CD14-positive monocyte (primary cell): ENCODE results near the gene CACHD1. TPM values are rescaled to one million over a fixed set of nuclear protein-coding genes. Genes with fewer than 3 reads are reported as not detected.

ENCODE experiments used
- DNase-seq, 3 donors: peaks; one replicate each; pipeline ENCODE4 v3.0.0-alpha.2; 2011 to 2022
- H2AFZ ChIP-seq: 2 replicates; pipeline ENCODE4 v1.6.0; 2012; ENCODE audit warnings: mild to moderate bottlenecking, low read depth, low read length, inconsistent platforms; ENCODE audit not compliant: insufficient read depth, poor library complexity, severe bottlenecking
- H3K27ac ChIP-seq, 2 donors: 1 replicate in 1 of 2; 2 replicates in 1 of 2; pipeline ENCODE4 v1.5.1; 2012 to 2013; ENCODE audit warnings: low read length in 2 of 2, control low read depth in 1 of 2, inconsistent platforms in 1 of 2, low read depth in 1 of 2, mild to moderate bottlenecking in 1 of 2
- H3K27me3 ChIP-seq, 2 donors: one replicate each; pipeline versions ENCODE4 v1.6.0 to v1.6.1; 2011 to 2013; ENCODE audit warnings: low read length in 2 of 2; ENCODE audit not compliant: control insufficient read depth in 2 of 2, insufficient read depth in 2 of 2
- H3K36me3 ChIP-seq, 2 donors: replicated peaks in 1 of 2; 1 replicate in 1 of 2; 2 replicates in 1 of 2; pipeline versions ENCODE4 v1.5.1 to v1.6.1; 2012 to 2013; ENCODE audit warnings: low read length in 2 of 2, control low read depth in 1 of 2, inconsistent platforms in 1 of 2, mild to moderate bottlenecking in 1 of 2; ENCODE audit not compliant: insufficient read depth in 2 of 2, control insufficient read depth in 1 of 2
- H3K4me1 ChIP-seq, 2 donors: 1 replicate in 1 of 2; 2 replicates in 1 of 2; pipeline versions ENCODE4 v1.5.1 to v1.6.1; 2012 to 2013; ENCODE audit warnings: low read length in 2 of 2, control low read depth in 1 of 2, inconsistent platforms in 1 of 2, mild to moderate bottlenecking in 1 of 2, moderate library complexity in 1 of 2; ENCODE audit not compliant: insufficient read depth in 2 of 2, control insufficient read depth in 1 of 2
- H3K4me2 ChIP-seq: replicated peaks from 2 replicates; pipeline ENCODE3; 2012; ENCODE audit warnings: low read length, moderate library complexity, mild to moderate bottlenecking; ENCODE audit not compliant: poor library complexity, severe bottlenecking; ENCODE audit errors: extremely low read depth
- H3K4me3 ChIP-seq, 3 experiments: fragments of 200-600 bp in 1 of 3; sonication (generic) in 1 of 3; replicated peaks in 1 of 3; 1 replicate in 2 of 3; 2 replicates in 1 of 3; pipeline ENCODE4 v1.5.1; 2011 to 2013; ENCODE audit warnings: low read length in 3 of 3, mild to moderate bottlenecking in 3 of 3, control low read depth in 2 of 3, low read depth in 2 of 3, inconsistent platforms in 1 of 3, moderate library complexity in 1 of 3
- H3K79me2 ChIP-seq: 2 replicates; pipeline ENCODE4 v1.6.0; 2012; ENCODE audit warnings: mild to moderate bottlenecking, control low read depth, inconsistent platforms, low read length, moderate library complexity; ENCODE audit not compliant: insufficient read depth
- H3K9ac ChIP-seq: 2 replicates; pipeline ENCODE4 v1.6.0; 2017; ENCODE audit warnings: low read length, mild to moderate bottlenecking; ENCODE audit not compliant: insufficient read depth, poor library complexity, severe bottlenecking
- H3K9me3 ChIP-seq, 2 donors: replicated peaks in 1 of 2; 1 replicate in 1 of 2; 2 replicates in 1 of 2; pipeline versions ENCODE4 v1.5.1 to v1.6.1; 2012 to 2013; ENCODE audit warnings: low read length in 2 of 2, control low read depth in 1 of 2; ENCODE audit not compliant: control insufficient read depth in 1 of 2, insufficient read depth in 1 of 2
- H4K20me1 ChIP-seq: 2 replicates; pipeline ENCODE4 v1.6.0; 2012; ENCODE audit warnings: mild to moderate bottlenecking, low read length, control low read depth, moderate library complexity; ENCODE audit not compliant: insufficient read depth
- H3K27ac Mint-ChIP-seq, 7 donors: one replicate each; pipeline ENCODE4 v1.8.0; 2020; ENCODE audit warnings: mild to moderate bottlenecking in 7 of 7, mixed read lengths in 7 of 7, moderate library complexity in 6 of 7, inconsistent platforms in 2 of 7
- H3K27me3 Mint-ChIP-seq, 3 donors: one replicate each; pipeline ENCODE4 v1.8.0; 2021 to 2022; ENCODE audit warnings: low read depth in 3 of 3, mild to moderate bottlenecking in 3 of 3, mixed read lengths in 3 of 3, moderate library complexity in 3 of 3, inconsistent platforms in 1 of 3
- H3K36me3 Mint-ChIP-seq, 2 donors: one replicate each; pipeline ENCODE4 v1.8.0; 2020; ENCODE audit warnings: mixed read lengths in 2 of 2, inconsistent platforms in 1 of 2, mild to moderate bottlenecking in 1 of 2
- H3K4me1 Mint-ChIP-seq: one replicate; pipeline ENCODE4 v1.8.0; 2020; ENCODE audit warnings: mild to moderate bottlenecking, mixed read lengths
- H3K4me3 Mint-ChIP-seq, 2 donors: one replicate each; pipeline ENCODE4 v1.8.0; 2020; ENCODE audit warnings: mild to moderate bottlenecking in 2 of 2, mixed read lengths in 2 of 2, moderate library complexity in 1 of 2
- H3K9me3 Mint-ChIP-seq, 7 donors: one replicate each; pipeline ENCODE4 v1.8.0; 2020 to 2022; ENCODE audit warnings: mixed read lengths in 7 of 7, mild to moderate bottlenecking in 6 of 7, moderate library complexity in 6 of 7, inconsistent platforms in 2 of 7
- CTCF ChIP-seq: fragments of 200-600 bp; IDR thresholded peaks from one replicate; pipeline ENCODE4 v1.8.0; 2022; ENCODE audit warnings: antibody characterized with exemption, mild to moderate bottlenecking
- WGBS: methylation state at CpG from one replicate; pipeline ENCODE4 v1.1.5; 2013; ENCODE audit warnings: missing lambda C conversion rate; ENCODE audit not compliant: insufficient coverage; 5-methylcytosine and 5-hydroxymethylcytosine counted together
- intact Hi-C, 2 donors: fragments of 100-400 bp; cut with micrococcal nuclease; formaldehyde crosslinking; loops; one replicate each; pipeline versions ENCODE4 v1.15.0 to v1.15.1; 2023
- polyA plus RNA-seq, 3 donors: library from polyadenylated mRNA; depleted of rRNA in 1 of 3; unstranded in 2 of 3; stranded (reverse) in 1 of 3; fragments of 300-500 nt in 2 of 3; fragments of >200 nt in 1 of 3; fragmentation: Illumina TruSeq in 2 of 3; gene quantifications; 1 replicate in 2 of 3; 2 replicates in 1 of 3; pipeline ENCODE4 v1.2.3, GENCODE V29; 2012 to 2021

Gene CACHD1
- polyA plus RNA-seq, 3 donors = 0.12 TPM; not detected in 2

- H3K79me2 ChIP-seq = no peaks in the 10 kb centered on the region
- H3K27me3 Mint-ChIP-seq = peaks cover 0 to 3% (median 0%) of the 10 kb centered on the region in 3 donors
- WGBS = no CpG with 5 or more reads among the region's 1 CpG
- H3K9me3 Mint-ChIP-seq = peaks cover 0 to 2% (median 0%) of the 10 kb centered on the region in 7 donors
- no peak overlapping the region for H3K4me3 ChIP-seq
- H4K20me1 ChIP-seq = no peaks in the 10 kb centered on the region
- intact Hi-C loops = no loop called here
- H3K9ac ChIP-seq = no peak overlapping the region
- H3K4me2 ChIP-seq = no peak overlapping the region
- no peaks in the 10 kb centered on the region for H3K36me3 ChIP-seq
- H3K27ac Mint-ChIP-seq = no peak overlapping the region
- no peak overlapping the region for H3K27ac ChIP-seq
- H3K4me1 Mint-ChIP-seq = no peaks in the 10 kb centered on the region
- H3K4me1 ChIP-seq = no peaks in the 10 kb centered on the region
- H3K27me3 ChIP-seq = no peaks in the 10 kb centered on the region
- no peaks in the 10 kb centered on the region for H3K9me3 ChIP-seq
- no peak for DNase-seq
- H3K36me3 Mint-ChIP-seq = no peaks in the 10 kb centered on the region
- no peak overlapping the region for H3K4me3 Mint-ChIP-seq
- H2AFZ ChIP-seq = no peak overlapping the region
- no peak for TF ChIP-seq CTCF
These were observed 18.5 kb upstream of the CACHD1 start for GRCh38 chr1:64451440-64451839.

GRCh38 chr1:64453688-64454087 is 16.2 kb upstream of the CACHD1 start:
- Histone ChIP-seq H3K9me3 (no peaks in the 10 kb centered on the region), H4K20me1 (no peaks in the 10 kb centered on the region), H3K4me2 (no peak overlapping the region), H3K27me3 (no peaks in the 10 kb centered on the region), H3K27ac (no peak overlapping the region), H3K9ac (no peak overlapping the region), H3K79me2 (no peaks in the 10 kb centered on the region), H3K4me1 (no peaks in the 10 kb centered on the region), H3K36me3 (no peaks in the 10 kb centered on the region), H2AFZ (no peak overlapping the region), H3K4me3 (no peak overlapping the region)
- TF ChIP-seq CTCF = no peak
- no peak overlapping the region for H3K27ac Mint-ChIP-seq
- H3K36me3 Mint-ChIP-seq = no peaks in the 10 kb centered on the region
- intact Hi-C loops = no loop called here
- no peak overlapping the region for H3K4me3 Mint-ChIP-seq
- peaks cover 0 to 3% (median 2%) of the 10 kb centered on the region in 3 donors for H3K27me3 Mint-ChIP-seq
- H3K4me1 Mint-ChIP-seq = no peaks in the 10 kb centered on the region
- DNase-seq = no peak
- peaks cover 0 to 2% (median 0%) of the 10 kb centered on the region in 7 donors for H3K9me3 Mint-ChIP-seq
- 80% methylated on average over 2 of the region's 3 CpGs for WGBS
